ENCODE results near the gene EPHB2.

The EPHB2 gene

DNA sequence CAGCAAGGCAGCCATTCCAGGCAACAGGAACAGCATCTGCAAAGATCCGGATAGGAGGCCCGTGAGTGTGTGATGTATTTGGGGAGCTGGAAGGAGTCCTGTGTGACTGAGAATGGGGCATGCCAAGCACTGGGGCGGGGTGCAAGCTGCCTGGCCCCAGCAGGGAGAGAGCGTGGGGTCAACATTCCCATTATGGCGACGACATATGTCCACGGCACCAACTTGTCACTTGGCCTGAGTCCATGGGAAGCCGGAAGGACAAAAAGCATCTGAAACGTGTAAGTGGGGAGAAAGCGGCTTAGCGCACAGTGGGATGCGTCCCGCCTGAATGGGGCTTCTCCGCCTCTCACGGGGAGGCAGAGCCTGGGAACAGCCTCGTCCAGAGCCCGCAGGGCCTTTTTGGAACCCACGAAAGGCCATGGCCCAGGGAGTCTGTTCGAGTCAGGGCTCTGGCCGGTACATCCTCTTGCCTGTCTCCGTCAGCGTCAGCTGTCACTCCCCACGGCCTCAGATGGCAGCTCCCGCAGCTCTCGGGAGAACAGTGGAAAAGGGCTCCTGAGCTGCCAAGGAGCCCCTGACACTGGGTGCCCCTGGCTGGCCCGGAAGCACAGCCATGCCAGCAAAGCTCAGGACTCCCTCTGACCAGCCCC lies 12.4 kb downstream of the EPHB2 start:
- no peak for DNase-seq

DNA sequence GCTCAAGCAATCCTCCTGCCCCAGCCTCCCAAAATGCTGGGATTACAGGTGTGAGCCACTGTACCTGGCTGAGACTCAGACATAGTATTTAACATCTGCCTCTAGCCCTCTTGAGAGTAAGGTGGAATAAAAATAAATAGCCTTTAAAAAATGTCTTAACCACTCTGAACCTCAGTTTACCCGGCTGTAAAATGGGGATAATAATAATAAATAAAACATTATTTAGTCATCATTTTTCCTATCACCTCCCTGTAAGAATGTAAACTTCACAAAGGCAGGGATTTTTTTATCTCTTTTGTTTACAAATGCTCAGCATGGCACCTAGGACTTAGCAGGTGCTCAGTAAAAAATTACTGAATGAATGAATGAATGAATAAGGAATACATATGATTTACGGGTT lies 17.2 kb downstream of the EPHB2 start:
- no peak for DNase-seq

DNA sequence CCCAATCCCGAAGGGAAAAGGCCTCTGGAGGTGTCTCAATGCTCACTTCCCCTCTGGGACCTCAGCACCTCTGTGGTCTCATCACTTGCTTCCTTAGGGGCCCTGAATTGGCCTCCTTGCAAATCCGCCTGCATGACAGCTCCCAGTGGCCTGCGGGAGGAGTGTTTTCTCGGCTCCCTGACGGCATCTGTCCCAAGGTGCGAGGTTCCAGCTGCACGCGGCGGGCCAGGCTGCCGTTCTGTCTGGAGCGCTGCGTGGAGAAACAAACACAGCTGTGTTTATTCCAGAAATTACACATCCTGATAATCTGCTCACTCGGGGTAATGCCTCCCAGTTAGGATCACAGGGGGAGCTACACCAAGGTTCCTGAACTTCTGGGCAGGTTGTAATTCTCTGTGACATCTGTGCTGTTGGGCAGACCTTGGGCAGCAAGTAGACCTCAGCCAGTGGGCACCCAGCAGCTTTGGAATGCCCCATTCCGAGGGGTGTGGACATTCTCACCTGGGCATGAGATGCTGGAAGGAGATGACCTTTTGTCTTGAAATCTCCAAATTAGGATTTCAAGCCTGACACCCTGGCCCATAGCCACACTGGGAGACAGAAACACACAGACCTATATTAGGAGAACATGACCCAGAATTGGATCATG lies 18.2 kb downstream of the EPHB2 start:
- DNase-seq = no peak

DNA sequence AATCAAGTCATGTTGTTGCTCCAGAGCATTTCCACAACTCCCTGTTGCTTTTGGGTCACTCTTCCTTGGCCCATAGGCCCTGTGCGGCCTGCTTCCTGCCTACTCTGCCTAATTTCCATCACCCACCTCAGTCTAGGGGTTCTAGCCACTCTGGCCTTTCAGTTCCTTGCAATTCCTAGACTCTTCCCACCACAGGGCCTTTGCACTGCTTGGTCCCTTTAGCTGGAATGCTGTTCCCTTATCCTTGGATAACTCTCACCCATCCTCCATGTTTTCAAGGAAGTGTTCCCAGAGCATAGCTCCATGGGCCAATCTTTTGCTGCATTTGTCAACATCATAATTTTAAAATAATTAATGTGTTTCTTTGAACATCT lies 18.7 kb downstream of the EPHB2 start:
- no peak for DNase-seq

DNA sequence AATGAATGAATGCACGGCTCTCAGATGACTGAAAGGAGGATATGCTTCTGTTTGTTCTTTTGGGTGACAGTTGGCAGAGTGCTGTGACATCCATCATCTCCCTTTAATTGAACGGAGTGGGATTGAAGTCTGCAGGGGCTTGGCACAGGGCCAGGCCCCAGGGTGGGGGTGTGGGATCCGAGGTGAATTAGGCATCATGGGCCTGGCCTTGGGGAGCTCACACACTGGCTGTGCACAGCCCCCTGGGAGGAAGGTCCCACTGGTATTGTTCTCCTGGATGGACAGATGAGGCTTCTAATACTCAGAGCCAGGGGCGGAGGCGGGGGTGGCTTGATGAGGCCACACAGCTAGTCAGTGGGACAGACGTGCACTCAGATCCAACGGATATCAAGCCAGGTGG lies 19.3 kb downstream of the EPHB2 start:
- DNase-seq = no peak

DNA sequence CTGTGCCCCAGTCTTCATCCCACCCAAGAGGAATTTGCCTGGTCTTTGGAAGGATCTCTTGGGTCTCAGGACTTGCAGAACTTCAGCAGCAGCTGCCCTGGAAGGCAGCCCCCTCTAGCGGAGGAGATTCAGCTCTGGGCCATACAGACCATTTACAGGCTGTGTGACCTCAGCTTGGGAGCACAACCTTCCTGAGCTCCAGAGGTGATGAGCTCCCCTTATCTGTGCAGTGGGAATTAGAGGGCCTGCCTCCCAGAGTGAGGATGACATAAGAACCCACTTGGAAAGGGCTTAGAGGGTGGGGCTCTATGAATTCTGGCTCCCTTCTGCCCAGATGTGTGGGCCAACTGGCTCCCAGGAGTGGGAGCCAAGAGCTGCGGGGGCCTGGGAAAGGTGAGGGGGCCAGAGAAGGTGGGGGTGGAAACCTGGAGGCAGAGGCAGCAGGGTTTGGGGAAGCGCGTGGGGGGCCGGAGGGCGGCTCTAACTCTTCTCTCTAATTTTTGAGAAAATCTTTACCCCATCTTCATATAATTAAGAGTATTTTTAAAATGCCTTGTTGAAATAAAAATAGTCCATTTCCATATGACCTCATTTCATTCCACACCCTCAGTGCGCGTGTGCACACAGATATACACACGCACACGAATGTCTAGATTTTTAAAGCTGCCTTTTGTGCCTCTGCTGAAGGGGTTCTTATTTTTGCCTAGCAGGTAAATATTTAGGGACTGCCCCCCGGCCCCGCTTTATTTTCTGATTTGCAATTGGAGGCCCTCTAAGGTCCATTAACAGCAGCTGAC lies 21.5 kb downstream of the EPHB2 start:
- no peak for DNase-seq

DNA sequence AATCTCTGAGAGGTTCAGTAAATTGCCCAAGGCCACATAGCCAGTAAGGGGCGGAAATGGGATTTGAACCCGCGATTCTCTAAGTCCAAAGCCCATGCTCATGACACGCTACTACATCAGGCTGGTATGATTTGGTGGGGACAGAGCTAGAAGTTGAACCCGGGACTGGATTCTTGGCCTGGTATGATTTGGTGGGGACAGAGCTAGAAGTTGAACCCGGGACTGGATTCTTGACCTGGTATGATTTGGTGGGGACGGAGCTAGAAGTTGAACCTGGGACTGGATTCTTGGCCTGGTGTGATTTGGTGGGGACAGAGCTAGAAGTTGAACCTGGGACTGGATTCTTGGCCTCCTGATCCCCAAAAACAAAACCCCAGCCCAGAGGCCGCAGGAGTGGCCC lies 23.0 kb downstream of the EPHB2 start:
- DNase-seq = no peak

DNA sequence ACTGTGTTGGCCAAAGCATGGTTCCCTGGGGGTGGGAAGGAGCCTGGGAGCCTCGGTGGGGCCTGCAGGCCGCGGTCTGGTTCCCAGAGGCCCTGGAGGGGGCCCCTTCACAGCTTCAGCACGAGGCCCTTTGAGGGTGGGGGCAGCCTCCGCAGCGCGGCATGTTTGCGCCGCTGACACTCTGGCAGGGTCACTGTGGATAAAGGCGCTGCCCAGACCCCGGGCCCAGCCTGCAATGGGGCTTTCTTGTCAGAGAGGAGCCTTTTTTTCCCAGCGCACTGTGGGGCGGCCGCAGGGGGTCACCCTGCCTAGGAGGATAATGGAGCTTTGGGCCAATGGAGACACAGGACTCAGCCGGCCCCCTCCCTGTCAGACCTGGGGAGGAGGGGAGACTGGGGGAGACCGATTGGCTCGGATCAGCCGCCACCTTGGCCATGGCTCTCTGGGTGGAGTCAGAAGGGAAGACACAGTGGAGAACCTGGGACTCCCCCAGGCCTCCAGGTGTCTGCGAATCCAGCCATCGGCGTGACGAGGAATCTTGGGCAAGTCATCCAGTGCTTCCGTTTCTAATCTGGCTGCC lies 26.0 kb downstream of the EPHB2 start:
- no peak for DNase-seq

DNA sequence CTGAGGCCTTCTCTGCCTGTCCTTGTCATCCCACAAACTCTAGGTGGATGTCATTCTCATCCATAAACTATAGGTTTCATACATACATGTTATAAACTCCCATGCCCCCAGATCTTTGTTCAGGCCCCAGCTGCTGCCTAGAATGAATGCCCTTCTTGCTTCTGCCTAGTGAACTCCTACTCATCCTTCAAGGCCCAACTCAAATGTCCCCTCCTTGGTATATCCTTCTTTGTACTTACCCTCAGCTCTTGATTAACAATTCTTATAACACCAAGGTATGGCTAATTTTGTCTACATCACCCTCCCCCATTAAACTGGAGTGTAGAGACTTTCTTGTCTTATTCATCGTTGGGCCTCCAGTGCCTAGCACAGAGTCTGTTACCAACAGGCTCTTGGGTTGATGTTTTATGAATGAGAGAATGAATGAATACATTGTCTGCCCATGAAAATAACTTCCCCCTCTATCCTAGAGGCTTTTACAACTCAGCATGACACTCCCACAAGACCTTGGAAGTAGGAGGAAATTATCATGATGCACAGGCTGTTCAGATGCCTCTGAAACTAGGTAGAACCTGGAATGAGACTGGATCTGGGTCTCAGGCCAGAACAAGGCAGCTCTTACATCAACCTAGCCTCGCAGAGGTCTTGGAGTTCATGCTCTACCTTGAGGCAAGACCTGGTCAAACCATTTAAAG lies 26.9 kb downstream of the EPHB2 start:
- DNase-seq = no peak

DNA sequence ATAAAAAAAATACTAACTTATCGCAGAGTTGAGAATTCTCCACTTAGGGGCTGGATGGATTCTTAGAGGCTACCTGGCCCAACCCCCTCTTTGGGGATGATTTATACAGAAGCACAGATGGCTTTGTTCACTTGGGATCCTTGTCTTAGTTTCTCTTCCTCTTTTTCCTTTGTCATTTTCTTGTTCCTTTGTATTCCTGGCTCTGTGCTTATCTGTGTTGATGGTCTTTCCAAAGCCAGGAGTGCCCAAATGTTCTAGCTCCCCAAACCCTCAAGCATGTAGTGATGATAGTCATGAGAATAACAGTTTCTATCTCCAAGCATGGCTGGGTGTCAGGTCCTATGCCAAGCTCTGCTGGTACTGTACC lies 27.4 kb downstream of the EPHB2 start:
- no peak for DNase-seq

DNA sequence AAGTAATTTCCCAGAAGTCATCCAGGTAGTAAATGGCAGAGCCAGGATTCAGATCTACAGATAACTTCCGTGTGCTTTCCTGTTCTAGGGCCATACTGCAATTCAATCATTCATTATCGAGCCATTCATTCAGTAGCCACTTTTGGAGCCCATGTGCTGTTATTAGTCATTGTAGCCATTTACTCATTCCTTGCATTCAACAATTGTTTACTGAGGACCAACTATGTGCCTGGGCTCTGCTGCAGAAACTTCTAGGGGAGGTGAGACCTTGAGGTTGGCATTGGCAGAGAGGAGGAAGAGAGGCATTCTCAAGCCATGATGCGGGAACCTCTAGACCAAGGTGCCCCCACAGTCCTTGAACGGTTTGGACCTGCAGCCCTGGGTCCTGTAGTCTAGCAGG lies 27.9 kb downstream of the EPHB2 start:
- no peak for DNase-seq

DNA sequence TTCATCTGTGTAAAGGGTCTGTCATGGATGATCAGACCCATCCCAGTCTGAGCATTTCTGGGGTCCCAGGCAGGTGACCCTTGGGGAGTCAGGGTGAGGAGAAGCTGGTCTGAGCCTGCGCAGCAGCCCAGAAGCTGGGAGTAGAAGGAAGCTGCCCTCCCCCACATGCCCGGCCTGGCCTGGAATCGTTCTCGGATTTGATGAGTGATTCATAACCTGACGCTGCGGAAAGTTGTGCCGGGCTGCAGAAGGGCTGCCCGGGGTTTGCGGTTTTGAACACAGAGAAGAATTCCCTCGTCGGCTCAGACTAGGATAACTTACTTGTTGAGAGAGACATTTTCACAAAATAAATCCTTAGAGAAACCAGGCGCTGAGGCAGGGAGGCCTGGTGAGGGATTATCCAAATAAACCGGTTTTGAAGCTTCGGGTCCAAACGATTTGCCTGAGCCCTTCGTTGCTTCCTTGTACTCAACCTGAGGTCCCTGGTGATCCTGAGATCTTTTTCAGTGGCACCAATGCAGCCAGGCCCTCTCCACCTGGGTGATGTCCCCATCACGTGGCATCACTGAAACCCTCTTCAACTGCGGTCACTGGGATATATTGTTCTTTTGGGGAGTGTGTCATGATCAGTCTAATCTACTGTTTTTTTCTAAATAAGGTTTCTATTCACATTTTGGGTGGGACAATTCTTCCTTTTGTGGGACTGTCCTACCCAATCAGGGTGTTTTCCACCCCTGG lies 29.2 kb downstream of the EPHB2 start:
- no peak for DNase-seq

DNA sequence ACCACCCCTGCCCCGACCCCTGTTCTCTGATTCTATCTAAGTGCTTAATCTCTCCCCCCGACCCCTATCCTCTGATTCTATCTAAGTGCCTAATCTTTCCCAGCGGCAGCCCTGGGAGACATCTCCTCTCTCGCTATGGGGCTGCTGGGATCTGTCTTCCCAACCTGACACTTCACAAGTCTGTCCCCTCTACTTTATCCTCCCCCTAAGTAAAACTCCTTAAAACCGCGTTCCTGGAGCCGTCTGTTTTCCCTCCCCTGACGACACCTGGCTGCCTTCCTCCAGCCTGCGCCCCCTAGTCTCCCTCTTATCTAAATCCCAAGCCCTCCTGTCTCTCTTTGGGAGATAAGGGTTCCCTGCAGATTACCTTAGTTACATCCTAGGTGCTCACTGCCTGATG lies 30.5 kb downstream of the EPHB2 start:
- DNase-seq = no peak

DNA sequence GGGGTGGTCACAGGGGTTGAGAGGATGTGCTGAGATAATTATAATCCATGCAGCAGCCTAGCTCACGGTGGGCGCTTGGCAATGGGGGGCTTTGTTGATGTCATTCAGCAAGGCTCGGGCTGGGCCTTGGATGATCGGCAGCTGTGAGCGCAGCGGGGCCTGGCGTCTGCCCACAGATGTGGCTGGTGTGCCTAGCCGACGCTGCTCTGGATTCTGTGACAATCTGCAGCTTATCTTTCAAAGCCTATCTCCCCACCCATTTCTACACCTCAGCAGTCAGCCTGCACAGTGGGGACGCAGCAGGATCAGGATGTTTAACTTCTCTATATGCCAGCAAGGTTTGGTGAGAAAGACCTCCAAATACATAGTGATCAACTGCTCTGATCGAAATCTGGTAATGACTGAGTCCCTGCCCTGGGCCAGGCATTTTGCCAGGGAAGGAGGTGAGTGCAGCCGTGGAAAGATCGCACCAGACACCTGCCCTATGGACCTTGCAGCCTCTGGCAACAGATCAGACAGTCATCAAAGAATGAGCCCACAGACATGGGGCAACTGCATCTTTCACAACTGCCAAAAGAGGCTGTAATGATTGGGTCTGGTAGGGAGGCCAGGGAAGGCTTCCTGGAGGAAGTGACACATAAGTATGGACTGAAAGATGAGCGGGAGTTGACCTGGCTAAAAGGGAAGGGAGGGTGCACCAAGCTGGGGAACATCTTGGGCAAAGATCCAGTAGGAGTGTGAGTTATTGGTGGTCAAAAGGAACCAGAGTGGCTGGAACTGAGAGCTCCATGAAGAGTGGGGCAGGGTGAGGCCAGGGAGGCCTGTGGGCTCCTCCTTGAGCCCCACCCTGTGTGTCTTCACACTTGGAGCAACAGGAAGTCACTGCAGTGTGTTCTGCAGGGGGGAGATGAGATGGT lies 35.3 kb downstream of the EPHB2 start:
- DNase-seq = no peak

DNA sequence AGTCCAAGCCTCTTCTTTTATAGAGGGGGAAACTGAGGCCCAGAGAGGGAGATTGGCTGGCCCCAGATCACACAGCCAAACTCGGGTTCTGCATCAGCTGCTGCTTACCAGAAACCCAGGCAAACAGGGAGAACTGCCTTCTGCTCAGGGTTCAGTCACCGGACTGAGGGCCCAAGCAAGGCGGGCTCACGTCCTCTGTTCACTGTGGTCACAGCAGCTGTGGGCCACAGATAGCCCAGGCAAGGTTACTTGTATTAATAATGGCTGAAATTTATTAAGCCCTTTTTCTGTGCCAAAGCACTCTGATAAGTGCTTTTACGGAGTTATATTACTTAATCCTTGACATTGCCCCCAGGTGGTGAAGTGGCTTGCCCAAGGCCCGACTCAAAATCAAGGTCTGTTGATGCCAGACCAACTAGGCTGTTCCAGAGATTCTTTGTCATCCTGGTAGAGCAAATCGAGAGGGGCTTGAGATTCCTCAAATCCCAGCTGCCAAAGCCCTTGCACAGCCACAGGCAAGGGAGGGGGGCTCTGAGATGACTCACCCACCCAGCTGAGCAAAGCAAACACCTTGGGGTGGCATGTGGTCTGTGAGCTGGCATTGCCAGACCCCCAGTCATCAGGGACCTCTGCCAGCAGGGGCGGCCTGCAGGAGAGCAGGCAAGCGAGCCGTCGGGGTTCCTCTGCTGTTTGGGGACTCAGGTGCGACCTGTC lies 36.5 kb downstream of the EPHB2 start:
- DNase-seq = peak; percentile 89

DNA sequence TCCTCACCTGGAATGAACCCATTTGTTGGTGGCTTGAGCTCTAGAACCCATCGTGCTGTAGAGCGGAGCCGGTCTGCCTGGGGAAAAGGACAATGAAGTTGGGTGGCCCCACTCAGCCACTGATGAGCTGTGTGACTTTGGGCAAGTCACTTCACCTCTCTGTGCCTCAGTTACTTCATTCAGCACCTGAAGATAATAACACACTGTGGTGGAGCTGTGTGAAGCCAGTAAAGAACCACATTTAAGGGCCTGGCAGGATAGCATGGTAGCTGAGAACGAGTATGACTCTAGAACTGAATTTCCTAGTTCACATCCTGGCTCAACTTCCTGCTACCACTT lies 37.1 kb downstream of the EPHB2 start:
- DNase-seq = no peak

DNA sequence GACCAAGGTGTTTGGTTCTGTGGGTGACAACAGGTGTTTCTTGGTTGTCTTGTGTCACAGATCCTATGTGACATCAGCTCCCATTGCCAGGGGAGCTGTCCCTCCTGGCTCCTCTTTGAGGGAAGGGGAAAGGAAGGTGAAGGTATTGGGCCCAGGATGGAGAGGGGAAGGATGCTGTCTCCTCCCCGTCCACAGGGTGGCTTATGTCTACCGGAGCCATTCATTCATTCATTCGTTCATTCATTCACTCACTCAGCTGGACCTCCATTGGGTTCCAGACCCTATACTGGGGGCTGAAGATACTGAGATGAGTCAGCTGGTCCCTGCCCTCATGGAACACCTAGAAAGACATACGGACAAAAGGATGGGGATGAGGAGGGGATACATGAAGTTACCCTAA lies 38.9 kb downstream of the EPHB2 start:
- no peak for DNase-seq

DNA sequence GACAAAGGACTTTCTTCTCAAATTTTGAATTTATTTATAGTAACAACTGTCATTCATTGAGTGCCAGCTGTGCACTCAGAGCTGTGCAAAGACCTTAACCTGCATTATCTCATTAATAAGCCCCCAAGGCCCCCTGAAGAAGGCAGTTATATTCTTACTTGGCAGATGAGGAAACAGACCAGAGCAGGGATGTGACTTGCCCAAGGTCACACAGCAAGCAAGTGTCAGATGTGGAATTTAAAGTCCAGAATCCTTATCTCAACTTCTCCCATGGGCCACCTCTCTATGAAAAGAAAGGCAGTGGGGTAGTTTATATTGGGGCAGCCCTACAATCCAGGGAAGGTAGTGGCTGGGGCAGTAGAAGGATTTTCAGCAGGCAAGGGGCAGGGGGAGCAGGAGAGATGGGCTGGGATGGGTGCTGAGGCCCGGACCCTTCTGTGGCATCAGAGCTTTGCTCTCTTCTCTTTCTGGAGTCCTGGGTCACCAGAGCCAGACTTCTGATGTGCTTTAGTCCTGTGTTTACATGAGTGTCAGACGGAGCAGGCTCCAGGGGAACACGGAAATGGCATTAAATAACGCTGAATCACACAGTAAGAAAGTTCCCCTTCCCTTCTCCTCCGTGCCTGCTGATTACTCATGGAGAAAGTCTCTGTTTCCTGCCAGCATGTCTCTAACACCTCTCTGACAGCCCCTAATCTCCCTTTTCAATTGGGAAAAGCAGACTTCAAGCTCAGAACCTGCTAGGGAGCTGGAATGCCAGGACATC lies 39.5 kb downstream of the EPHB2 start:
- DNase-seq = no peak

DNA sequence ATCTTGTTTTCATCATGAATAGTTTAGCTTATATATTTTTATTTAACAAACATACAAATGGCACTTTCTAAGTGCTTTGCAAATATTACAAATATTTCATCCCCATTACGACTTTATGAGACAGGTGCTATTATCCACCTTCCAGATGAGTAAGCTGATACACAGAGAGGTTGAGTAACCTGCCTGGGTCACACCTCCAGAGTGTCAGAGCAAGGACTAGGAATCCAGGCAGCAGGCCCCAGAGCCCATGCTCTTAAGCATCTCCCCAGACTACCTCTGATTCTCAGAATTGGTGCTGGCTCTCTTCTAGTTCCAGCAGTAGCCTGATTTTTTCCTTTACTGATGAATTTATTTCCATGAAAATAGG lies 40.0 kb downstream of the EPHB2 start:
- DNase-seq = peak; percentile 24

DNA sequence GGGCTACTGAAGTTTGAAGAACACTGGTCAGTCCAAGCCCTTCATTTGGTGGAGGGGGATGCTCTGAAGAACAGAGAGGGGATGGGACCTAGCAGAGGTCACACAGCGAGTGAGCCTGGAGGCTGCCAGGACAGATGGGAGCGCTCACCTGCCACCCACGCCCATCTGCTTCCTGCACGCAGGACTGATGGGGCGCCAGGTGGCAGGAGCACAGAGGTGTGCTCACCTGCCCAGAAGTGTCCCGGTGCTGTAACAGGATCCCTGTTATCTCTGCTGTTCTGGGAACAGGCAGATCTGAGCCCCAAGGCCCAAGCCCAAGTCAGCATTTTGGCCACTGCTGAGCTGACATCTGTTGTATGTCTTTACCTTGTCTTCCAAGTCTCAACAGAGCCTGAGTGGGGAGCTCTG lies 40.5 kb downstream of the EPHB2 start:
- DNase-seq = peak; percentile 54

All from DMS79 treated with DMSO at 0.1 percent for 48 hours (cell line).